A673 (cell line): ENCODE data around the gene FAM120B. TPM values are rescaled to one million over a fixed set of nuclear protein-coding genes. Genes with fewer than 3 reads are reported as not detected.

Experiments
- BruUV-seq: library from RNA; stranded (reverse); fragments of 400-500 nt; replicated peaks from 2 replicates; lab custom pipeline; 2021; lab: Mats Ljungman, UMichigan
- CTCF ChIA-PET: fragments of 300-600 bp; sonication (Branson Sonifier 250); formaldehyde crosslinking; loops from one replicate; lab custom pipeline; 2022; ENCODE audit warnings: antibody characterized with exemption; lab: Charles Lee
- POLR2A ChIA-PET: fragments of 300-600 bp; sonication (Branson Sonifier 250); formaldehyde crosslinking; loops from one replicate; lab custom pipeline; 2022; ENCODE audit warnings: antibody characterized with exemption; ENCODE audit not compliant: low non-redundant PET; lab: Charles Lee
- DNase-seq: peaks from one replicate; pipeline ENCODE4 v3.0.0-alpha.2; 2015; ENCODE audit warnings: low spot score
- H3K27ac ChIP-seq: fragments of 200-600 bp; sonication (generic); 2 replicates; pipeline ENCODE4 v1.5.1; 2016; ENCODE audit warnings: mixed run types, low read depth, mild to moderate bottlenecking, mixed read lengths, antibody characterized with exemption, low read length; ENCODE audit not compliant: poor library complexity, severe bottlenecking
- H3K27me3 ChIP-seq: fragments of 200-600 bp; sonication (generic); replicated peaks from 2 replicates; pipeline ENCODE4 v1.6.1; 2017; ENCODE audit warnings: mixed run types, low read depth, mild to moderate bottlenecking, mixed read lengths, antibody characterized with exemption, low read length; ENCODE audit not compliant: insufficient read depth, poor library complexity
- H3K36me3 ChIP-seq: fragments of 200-600 bp; sonication (generic); 2 replicates; pipeline ENCODE4 v1.6.1; 2016; ENCODE audit warnings: mixed run types, mild to moderate bottlenecking, mixed read lengths, antibody characterized with exemption, low read length; ENCODE audit not compliant: insufficient read depth, poor library complexity, severe bottlenecking
- H3K4me1 ChIP-seq: fragments of 200-600 bp; sonication (generic); 2 replicates; pipeline ENCODE4 v1.6.1; 2017; ENCODE audit warnings: mixed run types, mild to moderate bottlenecking, mixed read lengths, antibody characterized with exemption, low read length; ENCODE audit not compliant: insufficient read depth, poor library complexity, severe bottlenecking
- H3K4me3 ChIP-seq: fragments of 200-600 bp; sonication (generic); 2 replicates; pipeline ENCODE4 v1.5.1; 2016; ENCODE audit warnings: low read depth, mixed run types, mild to moderate bottlenecking, mixed read lengths, low read length; ENCODE audit not compliant: poor library complexity, severe bottlenecking
- H3K9me3 ChIP-seq: fragments of 200-600 bp; sonication (generic); 2 replicates; pipeline ENCODE4 v1.6.1; 2016; ENCODE audit warnings: mixed run types, low read depth, mild to moderate bottlenecking, mixed read lengths, antibody characterized with exemption, low read length; ENCODE audit not compliant: poor library complexity, severe bottlenecking
- CTCF ChIP-seq: fragments of 300-800, 200-600 bp; sonication (generic); conservative IDR thresholded peaks from 2 replicates; pipeline ENCODE4 v1.5.1; 2017; ENCODE audit warnings: low read depth, mild to moderate bottlenecking, antibody characterized with exemption, low read length, moderate library complexity, mixed read lengths
- EZH2 ChIP-seq: fragments of 200-600 bp; sonication (generic); IDR thresholded peaks from 2 replicates; pipeline ENCODE4 v1.6.1; 2017; ENCODE audit warnings: borderline replicate concordance, low read depth, mild to moderate bottlenecking, mixed read lengths, antibody characterized with exemption, low read length; ENCODE audit not compliant: poor library complexity, severe bottlenecking
- intact Hi-C: fragments of 100-400 bp; cut with micrococcal nuclease; formaldehyde crosslinking; loops from one replicate; pipeline ENCODE4 v1.10.0; 2022; ENCODE audit not compliant: unreplicated experiment
- total RNA-seq: library from RNA; stranded (reverse); gene quantifications from 2 replicates; pipeline ENCODE4 v1.2.3, GENCODE V29; 2021

Gene FAM120B
- total RNA-seq, 1 experiment from 2014 or later: 31.6 TPM

DNA sequence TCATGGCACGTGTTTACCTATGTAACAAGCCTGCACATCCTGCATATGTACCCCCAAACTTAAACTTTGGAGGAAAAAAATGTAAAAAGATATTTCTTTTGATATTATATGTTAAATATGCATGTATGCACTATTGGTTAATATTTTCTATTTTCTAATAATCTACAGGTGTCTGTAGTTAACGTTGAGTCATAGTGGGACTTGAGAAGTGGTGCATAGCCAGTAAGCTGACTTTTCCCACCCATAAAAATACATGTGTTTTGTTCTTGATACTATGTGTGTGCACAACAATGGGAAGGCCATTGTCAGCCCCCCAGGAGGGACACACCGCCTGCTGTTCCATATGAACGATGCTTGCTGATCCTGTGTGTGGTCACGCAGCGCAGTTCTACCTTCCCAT, 49.1 kb downstream of the FAM120B start:
- H3K4me1 ChIP-seq: no peaks in the 10 kb centered on the region
- intact Hi-C loops: no loop called here
- no peaks in the 10 kb centered on the region for H3K27me3 ChIP-seq
- ChIA-PET POLR2A (no interaction called here), CTCF (no interaction called here)
- no peak overlapping the region for H3K27ac ChIP-seq
- TF ChIP-seq EZH2 (no peak), CTCF (no peak)
- BruUV-seq: no TSS peak
- H3K36me3 ChIP-seq: peaks cover 14% of the 10 kb centered on the region
- peaks cover 11% of the 10 kb centered on the region for H3K9me3 ChIP-seq
- no peak overlapping the region for H3K4me3 ChIP-seq
- DNase-seq: no peak

- H3K4me3 ChIP-seq: no peak overlapping the region
- TF ChIP-seq CTCF (no peak), EZH2 (no peak)
- DNase-seq: no peak
- no peaks in the 10 kb centered on the region for H3K4me1 ChIP-seq
- no peak overlapping the region for H3K27ac ChIP-seq
- no peaks in the 10 kb centered on the region for H3K9me3 ChIP-seq
- intact Hi-C loops: no loop called here
- H3K36me3 ChIP-seq: peaks cover 9% of the 10 kb centered on the region
- POLR2A ChIA-PET: no interaction called here
- CTCF ChIA-PET: no interaction called here
- no peaks in the 10 kb centered on the region for H3K27me3 ChIP-seq
- BruUV-seq: no TSS peak
These were observed 51.3 kb downstream of the FAM120B start for GRCh38 chr6:170357812-170358211.

DNA sequence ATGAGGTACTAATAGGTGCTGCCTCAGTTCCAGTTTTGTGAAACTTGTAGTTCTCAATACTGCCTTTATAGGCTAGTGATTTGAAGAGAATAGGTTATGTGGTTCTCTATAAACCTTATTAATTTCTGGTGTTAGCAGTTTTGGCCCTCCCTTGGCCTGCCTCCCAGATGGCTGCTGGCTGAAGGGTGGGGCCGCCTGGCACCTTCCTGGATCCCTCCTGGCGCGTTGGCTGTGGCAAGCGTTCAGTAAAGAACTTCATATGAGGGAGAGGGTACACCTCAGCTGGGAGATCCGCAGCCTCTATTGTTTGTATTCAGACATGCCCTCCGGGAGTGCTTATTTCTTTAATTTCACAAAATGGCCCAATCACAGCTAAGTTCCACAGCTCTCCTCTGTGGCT, 51.9 kb downstream of the FAM120B start:
- BruUV-seq: no TSS peak
- Histone ChIP-seq H3K4me1 (no peaks in the 10 kb centered on the region), H3K27me3 (no peaks in the 10 kb centered on the region), H3K27ac (no peak overlapping the region), H3K9me3 (no peaks in the 10 kb centered on the region), H3K36me3 (peaks cover 9% of the 10 kb centered on the region), H3K4me3 (no peak overlapping the region)
- no peak for DNase-seq
- POLR2A ChIA-PET: no interaction called here
- TF ChIP-seq CTCF (no peak), EZH2 (no peak)
- intact Hi-C loops: no loop called here
- CTCF ChIA-PET: no interaction called here
